Adrenal gland (tissue), 5 donors: ENCODE data around the gene MAGEC3.

Experiments used
- POLR2A ChIP-seq, 2 donors: fragments of 450-650 bp; IDR thresholded peaks; one replicate each; pipeline ENCODE4 v1.6.1; 2017; ENCODE audit warnings: antibody characterized with exemption in 2 of 2, mild to moderate bottlenecking in 2 of 2, moderate library complexity in 1 of 2
- TF ChIP-seq, protein P1 (sequence below), 6 experiments: fragments of 450-650 bp in 4 of 6; fragments of 200-600 bp in 2 of 6; sonication (generic) in 1 of 6; IDR thresholded peaks; 1 replicate in 5 of 6; 2 replicates in 1 of 6; pipeline versions ENCODE4 v1.5.1 to v1.8.0; 2016 to 2021; ENCODE audit warnings: antibody characterized with exemption in 6 of 6, mild to moderate bottlenecking in 2 of 6, moderate library complexity in 1 of 6
- donor health status: DM: no; HTN: no; CAD: no.

DNA sequence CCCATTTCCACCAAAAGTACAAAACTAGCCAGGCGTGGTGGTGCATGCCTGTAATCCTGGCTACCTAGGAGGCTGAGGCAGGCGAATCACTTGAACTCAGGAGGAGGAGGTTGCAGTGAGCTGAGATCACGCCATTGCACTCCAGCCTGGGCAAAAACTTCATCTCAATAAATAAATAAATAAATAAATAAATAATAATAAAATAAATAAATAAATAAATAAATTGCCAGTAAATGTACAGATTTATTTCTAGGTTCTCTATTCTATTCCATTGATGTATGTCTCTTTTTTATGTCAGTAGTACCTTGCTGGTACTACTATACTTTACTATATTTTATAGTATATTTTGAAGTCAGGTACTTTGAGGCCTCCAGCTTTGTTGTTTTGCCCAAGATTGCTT, 109.2 kb downstream of the MAGEC3 start:
- TF ChIP-seq, protein P1, sequence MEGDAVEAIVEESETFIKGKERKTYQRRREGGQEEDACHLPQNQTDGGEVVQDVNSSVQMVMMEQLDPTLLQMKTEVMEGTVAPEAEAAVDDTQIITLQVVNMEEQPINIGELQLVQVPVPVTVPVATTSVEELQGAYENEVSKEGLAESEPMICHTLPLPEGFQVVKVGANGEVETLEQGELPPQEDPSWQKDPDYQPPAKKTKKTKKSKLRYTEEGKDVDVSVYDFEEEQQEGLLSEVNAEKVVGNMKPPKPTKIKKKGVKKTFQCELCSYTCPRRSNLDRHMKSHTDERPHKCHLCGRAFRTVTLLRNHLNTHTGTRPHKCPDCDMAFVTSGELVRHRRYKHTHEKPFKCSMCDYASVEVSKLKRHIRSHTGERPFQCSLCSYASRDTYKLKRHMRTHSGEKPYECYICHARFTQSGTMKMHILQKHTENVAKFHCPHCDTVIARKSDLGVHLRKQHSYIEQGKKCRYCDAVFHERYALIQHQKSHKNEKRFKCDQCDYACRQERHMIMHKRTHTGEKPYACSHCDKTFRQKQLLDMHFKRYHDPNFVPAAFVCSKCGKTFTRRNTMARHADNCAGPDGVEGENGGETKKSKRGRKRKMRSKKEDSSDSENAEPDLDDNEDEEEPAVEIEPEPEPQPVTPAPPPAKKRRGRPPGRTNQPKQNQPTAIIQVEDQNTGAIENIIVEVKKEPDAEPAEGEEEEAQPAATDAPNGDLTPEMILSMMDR (IDR thresholded peaks at IDR 0.05) = no peak
- no peak for TF ChIP-seq POLR2A (IDR thresholded peaks at IDR 0.05)
